Aorta (tissue), 5 donors: ENCODE data around the gene AFAP1. TPM values are rescaled to one million over a fixed set of nuclear protein-coding genes. Genes with fewer than 3 reads are reported as not detected.

ENCODE experiments used
- ATAC-seq: fragments of 200-7000 bp; cut with Tn5 transposase; one replicate; pipeline ENCODE4 v1.9.1; 2022; ENCODE audit warnings: moderate library complexity; ENCODE audit not compliant: low FRiP score
- DNase-seq, 2 donors: peaks; one replicate each; pipeline ENCODE4 v3.0.0-alpha.2; 2020
- H3K27ac ChIP-seq, 2 donors: one replicate each; pipeline ENCODE4 v1.5.1; 2013; ENCODE audit warnings: low read length in 2 of 2, mild to moderate bottlenecking in 2 of 2, moderate library complexity in 2 of 2, control low read depth in 1 of 2, inconsistent platforms in 1 of 2, low read depth in 1 of 2
- H3K27me3 ChIP-seq, 2 donors: one replicate each; pipeline ENCODE4 v1.6.1; 2013; ENCODE audit warnings: control low read depth in 1 of 2, low read length in 1 of 2, mild to moderate bottlenecking in 1 of 2, moderate library complexity in 1 of 2; ENCODE audit not compliant: insufficient read depth in 2 of 2, control insufficient read depth in 1 of 2
- H3K36me3 ChIP-seq, 2 donors: one replicate each; pipeline ENCODE4 v1.6.1; 2013; ENCODE audit warnings: control low read depth in 1 of 2, low read length in 1 of 2, mild to moderate bottlenecking in 1 of 2; ENCODE audit not compliant: insufficient read depth in 2 of 2, control insufficient read depth in 1 of 2
- H3K4me1 ChIP-seq, 2 donors: one replicate each; pipeline ENCODE4 v1.6.1; 2013; ENCODE audit warnings: low read length in 2 of 2, control low read depth in 1 of 2, mild to moderate bottlenecking in 1 of 2, moderate library complexity in 1 of 2; ENCODE audit not compliant: insufficient read depth in 2 of 2, control insufficient read depth in 1 of 2
- H3K4me3 ChIP-seq, 2 donors: one replicate each; pipeline ENCODE4 v1.5.1; 2013; ENCODE audit warnings: low read length in 2 of 2, control low read depth in 1 of 2, mild to moderate bottlenecking in 1 of 2
- H3K9me3 ChIP-seq: one replicate; pipeline ENCODE4 v1.6.1; 2013; ENCODE audit warnings: mild to moderate bottlenecking, low read length; ENCODE audit not compliant: control insufficient read depth
- WGBS, 2 donors: extraction: QIAGEN DNeasy Blood & Tissue Kit; methylation state at CpG; one replicate each; pipeline ENCODE4 v1.1.7; 2013; 5-methylcytosine and 5-hydroxymethylcytosine counted together
- intact Hi-C, 2 donors: fragments of 100-400 bp; cut with DNase I; formaldehyde crosslinking; loops; one replicate each; pipeline versions ENCODE4 v1.14.2 to v1.15.0; 2022
- polyA plus RNA-seq, 2 donors: library from polyadenylated mRNA; stranded (reverse); fragments of 200-250 nt; gene quantifications; one replicate each; pipeline ENCODE4 v1.2.3, GENCODE V29; 2013
- total RNA-seq, 2 donors: library from RNA; stranded (reverse); fragmentation: NEBNext Ultra II Directional; extraction: Animal tissue kit (Norgen Biotek cat#: 25700); gene quantifications; one replicate each; pipeline ENCODE4 v1.2.1, GENCODE V29; 2021
- donor health status: healthy with polysubstance abuse.
- donor health status: Bipolar disorder and iron deficiency.
- donor health status: DM: no; HTN: no; CAD: no.
- donor health status: DM: no; HTN: no; CAD: no.
- donor health status: DM: yes; HTN: yes; CAD: no.

Gene AFAP1
- total and polyA plus RNA-seq, 4 donors: 4.6 to 60.5 (median 26.9) TPM

GRCh38 chr4:7712021-7712671 is 227.5 kb downstream of the AFAP1 start:
- Histone ChIP-seq H3K4me1 (no peaks in the 10 kb centered on the region), H3K36me3 (no peaks in the 10 kb centered on the region), H3K27me3 (no peaks in the 10 kb centered on the region), H3K27ac (no peak overlapping the region), H3K4me3 (no peak overlapping the region), H3K9me3 (peaks cover 1% of the 10 kb centered on the region)
- intact Hi-C loops: no loop called here
- DNase-seq (no peak), ATAC-seq (no peak)
- WGBS, 2 donors: 95% methylated on average over 19 of the region's 19 CpGs

- no peak for ATAC-seq
- H3K4me1 ChIP-seq: no peaks in the 10 kb centered on the region
- 96% methylated on average over 9 to 10 of the region's 10 CpGs for WGBS, 2 donors
Measured at GRCh38 chr4:7711307-7711963, 228.2 kb downstream of the AFAP1 start.

GRCh38 chr4:7710576-7711306 is 228.9 kb downstream of the AFAP1 start:
- no peak overlapping the region for H3K27ac ChIP-seq
- H3K4me1 ChIP-seq: no peaks in the 10 kb centered on the region
- DNase-seq (no peak), ATAC-seq (no peak)
- intact Hi-C loops: no loop called here
- no peak overlapping the region for H3K4me3 ChIP-seq
- H3K27me3 ChIP-seq: no peaks in the 10 kb centered on the region
- no peaks in the 10 kb centered on the region for H3K36me3 ChIP-seq
- H3K9me3 ChIP-seq: peaks cover 1% of the 10 kb centered on the region
- 92 to 93% methylated on average over 21 of the region's 21 CpGs for WGBS, 2 donors

More at GRCh38 chr4:7711307-7711963, 228.2 kb downstream of the AFAP1 start:
- Histone ChIP-seq H3K4me3 (no peak overlapping the region), H3K27me3 (no peaks in the 10 kb centered on the region), H3K36me3 (no peaks in the 10 kb centered on the region), H3K9me3 (peaks cover 1% of the 10 kb centered on the region), H3K27ac (no peak overlapping the region)
- intact Hi-C loops: no loop called here
- DNase-seq: no peak

- ATAC-seq (no peak), DNase-seq (no peak)
- intact Hi-C loops: no loop called here
- H3K4me3 ChIP-seq: no peak overlapping the region
- peaks cover 1% of the 10 kb centered on the region for H3K9me3 ChIP-seq
- no peak overlapping the region for H3K27ac ChIP-seq
- 95 to 96% methylated on average over 11 of the region's 11 CpGs for WGBS, 2 donors
- no peaks in the 10 kb centered on the region for H3K27me3 ChIP-seq
- no peaks in the 10 kb centered on the region for H3K4me1 ChIP-seq
- no peaks in the 10 kb centered on the region for H3K36me3 ChIP-seq
Measured at GRCh38 chr4:7710126-7710525, 229.5 kb downstream of the AFAP1 start.

GRCh38 chr4:7709431-7709830 is 230.2 kb downstream of the AFAP1 start:
- H3K27ac ChIP-seq: no peak overlapping the region
- 94 to 96% methylated on average over 6 of the region's 6 CpGs for WGBS, 2 donors
- intact Hi-C loops: loop anchor here in 1 of 2 donors (2.0 kb wide), 1 partner anchor 67 kb away; no protein-coding TSS in a partner anchor
- no peak overlapping the region for H3K4me3 ChIP-seq
- no peaks in the 10 kb centered on the region for H3K27me3 ChIP-seq
- ATAC-seq (no peak), DNase-seq (no peak)
- H3K36me3 ChIP-seq: no peaks in the 10 kb centered on the region
- H3K9me3 ChIP-seq: peaks cover 1% of the 10 kb centered on the region
- H3K4me1 ChIP-seq: no peaks in the 10 kb centered on the region

- ATAC-seq (no peak), DNase-seq (no peak)
- Histone ChIP-seq H3K27me3 (no peaks in the 10 kb centered on the region), H3K27ac (no peak overlapping the region), H3K4me3 (no peak overlapping the region), H3K36me3 (no peaks in the 10 kb centered on the region), H3K9me3 (no peaks in the 10 kb centered on the region), H3K4me1 (no peaks in the 10 kb centered on the region)
- 79 to 81% methylated on average over 15 of the region's 15 CpGs for WGBS, 2 donors
- intact Hi-C loops: loop anchor here in 1 of 2 donors (2.0 kb wide), 1 partner anchor 66 kb away; no protein-coding TSS in a partner anchor
Measured at GRCh38 chr4:7708981-7709380, 230.7 kb downstream of the AFAP1 start.

Other genes starting within 250 kb of the AFAP1 start
- gene ABLIM2, start 219.0 kb upstream of the AFAP1 start, total RNA-seq: 10 to 100 TPM; 15.4 to 20.2 TPM
- 1 to 10 TPM; 5.3 to 6.8 TPM for gene ABLIM2, start 219.0 kb upstream of the AFAP1 start, polyA plus RNA-seq